HCT116 (cell line): ENCODE data around the gene TMEM271. TPM values are rescaled to one million over a fixed set of nuclear protein-coding genes. Genes with fewer than 3 reads are reported as not detected.

Experiments
- ATAC-seq: fragments of 200-7000 bp; cut with Tn5 transposase; 2 replicates; pipeline ENCODE4 v1.9.1; 2020; ENCODE audit warnings: mild to moderate bottlenecking, moderate library complexity
- BruUV-seq: library from RNA; stranded (reverse); fragments of 400-500 nt; replicated peaks from 2 replicates; lab custom pipeline; 2021; lab: Mats Ljungman, UMichigan
- CTCF ChIA-PET: fragments of 300-600 bp; sonication (Branson Sonifier 250); formaldehyde crosslinking; loops from one replicate; lab custom pipeline; 2021; ENCODE audit warnings: antibody characterized with exemption; lab: Charles Lee
- POLR2A ChIA-PET: fragments of 300-600, 350-600 bp; sonication (Branson Sonifier 250); formaldehyde crosslinking; loops from one replicate; lab custom pipeline; 2021; ENCODE audit warnings: antibody characterized with exemption; lab: Charles Lee
- RAD21 ChIA-PET, 2 experiments: fragments of 300-600 bp; sonication (Branson Sonifier 250); formaldehyde crosslinking; loops; one replicate each; lab custom pipeline; 2023; ENCODE audit warnings: low total read pairs in 2 of 2; ENCODE audit not compliant: uncharacterized antibody in 2 of 2, unreplicated experiment in 2 of 2, low non-redundant PET in 1 of 2; lab: Charles Lee
- DNase-seq: peaks from one replicate; pipeline ENCODE4 v3.0.0-alpha.2; 2010; ENCODE audit warnings: low read depth, low spot score
- H2AFZ ChIP-seq: fragments of 200-600 bp; shearing (Covaris generic), sonication (generic); 2 replicates; pipeline ENCODE4 v1.6.1; 2017; ENCODE audit warnings: low read depth, mixed run types, mixed read lengths, antibody characterized with exemption, low read length; ENCODE audit not compliant: poor library complexity, severe bottlenecking
- H3K27ac ChIP-seq: 2 replicates; pipeline ENCODE4 v1.5.1; 2012; ENCODE audit warnings: low read depth, low read length
- H3K27me3 ChIP-seq: fragments of 200-600 bp; sonication (generic); 2 replicates; pipeline ENCODE4 v1.6.1; 2016; ENCODE audit warnings: mixed run types, low read length, mixed read lengths; ENCODE audit not compliant: insufficient read depth
- H3K36me3 ChIP-seq, 2 experiments: fragments of 200-500 bp in 1 of 2; fragments of 200-600 bp in 1 of 2; sonication (Bioruptor generic) in 1 of 2; sonication (generic) in 1 of 2; 2 replicates each; pipeline versions ENCODE4 v1.5.1 to v1.6.1; 2014 to 2016; ENCODE audit warnings: low read length in 2 of 2, inconsistent platforms in 1 of 2, mixed read lengths in 1 of 2, mixed run types in 1 of 2; ENCODE audit not compliant: insufficient read depth in 2 of 2, control insufficient read depth in 1 of 2
- H3K4me1 ChIP-seq, 2 experiments: fragments of 200-600 bp in 1 of 2; sonication (generic) in 1 of 2; 2 replicates each; pipeline versions ENCODE4 v1.5.1 to v1.6.1; 2012 to 2017; ENCODE audit warnings: low read length in 2 of 2, inconsistent platforms in 1 of 2, mild to moderate bottlenecking in 1 of 2, mixed read lengths in 1 of 2, mixed run types in 1 of 2, moderate library complexity in 1 of 2; ENCODE audit not compliant: insufficient read depth in 2 of 2, control insufficient read depth in 1 of 2
- H3K4me2 ChIP-seq: fragments of 200-600 bp; sonication (generic); 2 replicates; pipeline ENCODE4 v1.6.1; 2017; ENCODE audit warnings: mixed run types, low read length, mixed read lengths
- H3K4me3 ChIP-seq, 2 experiments: fragments of 200-600 bp in 1 of 2; sonication (generic) in 1 of 2; replicated peaks in 1 of 2; 2 replicates each; pipeline ENCODE4 v1.5.1; 2011 to 2016; ENCODE audit warnings: low read length in 2 of 2, control low read depth in 1 of 2, low read depth in 1 of 2, mild to moderate bottlenecking in 1 of 2, mixed read lengths in 1 of 2, mixed run types in 1 of 2
- H3K79me2 ChIP-seq: fragments of 200-600 bp; sonication (generic); 2 replicates; pipeline ENCODE4 v1.6.1; 2017; ENCODE audit warnings: mild to moderate bottlenecking, mixed run types, low read length, moderate library complexity, mixed read lengths; ENCODE audit not compliant: insufficient read depth
- H3K9ac ChIP-seq: fragments of 200-600 bp; sonication (generic); 2 replicates; pipeline ENCODE4 v1.6.1; 2016; ENCODE audit warnings: low read length, mixed read lengths
- H3K9me2 ChIP-seq: fragments of 200-600 bp; sonication (generic), shearing (Covaris generic); 2 replicates; pipeline ENCODE4 v1.6.1; 2017; ENCODE audit warnings: mixed run types, mild to moderate bottlenecking, moderate library complexity; ENCODE audit not compliant: insufficient read depth
- H3K9me3 ChIP-seq, 2 experiments: fragments of 200-500 bp in 1 of 2; fragments of 200-600 bp in 1 of 2; sonication (Bioruptor generic) in 1 of 2; sonication (generic) in 1 of 2; 2 replicates each; pipeline ENCODE4 v1.6.1; 2014 to 2017; ENCODE audit warnings: low read length in 2 of 2, mixed read lengths in 2 of 2, inconsistent platforms in 1 of 2, low read depth in 1 of 2, mild to moderate bottlenecking in 1 of 2, mixed run types in 1 of 2, moderate library complexity in 1 of 2; ENCODE audit not compliant: control insufficient read depth in 1 of 2, insufficient read depth in 1 of 2
- H4K20me1 ChIP-seq: fragments of 200-600 bp; sonication (generic), shearing (Covaris generic); 2 replicates; pipeline ENCODE4 v1.6.1; 2017; ENCODE audit warnings: mixed run types, mild to moderate bottlenecking, moderate library complexity; ENCODE audit not compliant: insufficient read depth
- CTCF ChIP-seq, 3 experiments: fragments of 200-600 bp in 1 of 3; sonication (generic) in 1 of 3; IDR thresholded peaks in 2 of 3; conservative IDR thresholded peaks in 1 of 3; 2 replicates each; pipeline ENCODE4 v1.5.1; 2012 to 2017; ENCODE audit warnings: low read depth in 2 of 3, low read length in 2 of 3, antibody characterized with exemption in 1 of 3, borderline replicate concordance in 1 of 3, control low read depth in 1 of 3, mild to moderate bottlenecking in 1 of 3, mixed read lengths in 1 of 3, mixed run types in 1 of 3, moderate library complexity in 1 of 3; ENCODE audit not compliant: insufficient read depth in 1 of 3
- EZH2phosphoT487 ChIP-seq: fragments of 200-600 bp; IDR thresholded peaks from 2 replicates; pipeline ENCODE4 v1.6.1; 2018; ENCODE audit warnings: antibody characterized with exemption, borderline replicate concordance
- POLR2A ChIP-seq: IDR thresholded peaks from 2 replicates; pipeline ENCODE4 v1.7.0; 2011; ENCODE audit warnings: borderline replicate concordance; ENCODE audit not compliant: insufficient read depth, insufficient read length; ENCODE audit errors: extremely low read depth
- POLR2AphosphoS5 ChIP-seq: IDR thresholded peaks from 2 replicates; pipeline ENCODE4 v1.6.1; 2011; ENCODE audit warnings: mild to moderate bottlenecking, low read depth, low read length, moderate library complexity
- RAD21 ChIP-seq: IDR thresholded peaks from 2 replicates; pipeline ENCODE4 v1.6.1; 2012; ENCODE audit warnings: low read depth, mild to moderate bottlenecking
- TCF7L2 ChIP-seq: IDR thresholded peaks from 2 replicates; pipeline ENCODE4 v1.7.0; 2011; ENCODE audit warnings: borderline replicate concordance, inconsistent platforms; ENCODE audit not compliant: insufficient read depth, insufficient read length; ENCODE audit errors: extremely low read depth
- intact Hi-C: fragments of 100-400 bp; cut with micrococcal nuclease; formaldehyde crosslinking; loops from 2 replicates; pipeline ENCODE4 v1.10.0; 2022
- total RNA-seq: library from RNA; stranded (reverse); gene quantifications from one replicate; pipeline ENCODE4 v1.2.1, GENCODE V29; 2021; ENCODE audit not compliant: unreplicated experiment
- TF ChIP-seq, protein P1 (sequence below): IDR thresholded peaks from 2 replicates; pipeline ENCODE4 v1.6.1; 2011; ENCODE audit warnings: mild to moderate bottlenecking, low read length, moderate library complexity; ENCODE audit not compliant: insufficient replicate concordance; ENCODE audit errors: extremely low read depth

Gene TMEM271
- total RNA-seq, 1 experiment from 2014 or later = not detected

- TF ChIP-seq, protein P1, sequence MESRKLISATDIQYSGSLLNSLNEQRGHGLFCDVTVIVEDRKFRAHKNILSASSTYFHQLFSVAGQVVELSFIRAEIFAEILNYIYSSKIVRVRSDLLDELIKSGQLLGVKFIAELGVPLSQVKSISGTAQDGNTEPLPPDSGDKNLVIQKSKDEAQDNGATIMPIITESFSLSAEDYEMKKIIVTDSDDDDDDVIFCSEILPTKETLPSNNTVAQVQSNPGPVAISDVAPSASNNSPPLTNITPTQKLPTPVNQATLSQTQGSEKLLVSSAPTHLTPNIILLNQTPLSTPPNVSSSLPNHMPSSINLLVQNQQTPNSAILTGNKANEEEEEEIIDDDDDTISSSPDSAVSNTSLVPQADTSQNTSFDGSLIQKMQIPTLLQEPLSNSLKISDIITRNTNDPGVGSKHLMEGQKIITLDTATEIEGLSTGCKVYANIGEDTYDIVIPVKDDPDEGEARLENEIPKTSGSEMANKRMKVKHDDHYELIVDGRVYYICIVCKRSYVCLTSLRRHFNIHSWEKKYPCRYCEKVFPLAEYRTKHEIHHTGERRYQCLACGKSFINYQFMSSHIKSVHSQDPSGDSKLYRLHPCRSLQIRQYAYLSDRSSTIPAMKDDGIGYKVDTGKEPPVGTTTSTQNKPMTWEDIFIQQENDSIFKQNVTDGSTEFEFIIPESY = no peak
These were observed 40.7 kb downstream of the TMEM271 start (continued) for GRCh38 chr4:535181-535923.

DNA sequence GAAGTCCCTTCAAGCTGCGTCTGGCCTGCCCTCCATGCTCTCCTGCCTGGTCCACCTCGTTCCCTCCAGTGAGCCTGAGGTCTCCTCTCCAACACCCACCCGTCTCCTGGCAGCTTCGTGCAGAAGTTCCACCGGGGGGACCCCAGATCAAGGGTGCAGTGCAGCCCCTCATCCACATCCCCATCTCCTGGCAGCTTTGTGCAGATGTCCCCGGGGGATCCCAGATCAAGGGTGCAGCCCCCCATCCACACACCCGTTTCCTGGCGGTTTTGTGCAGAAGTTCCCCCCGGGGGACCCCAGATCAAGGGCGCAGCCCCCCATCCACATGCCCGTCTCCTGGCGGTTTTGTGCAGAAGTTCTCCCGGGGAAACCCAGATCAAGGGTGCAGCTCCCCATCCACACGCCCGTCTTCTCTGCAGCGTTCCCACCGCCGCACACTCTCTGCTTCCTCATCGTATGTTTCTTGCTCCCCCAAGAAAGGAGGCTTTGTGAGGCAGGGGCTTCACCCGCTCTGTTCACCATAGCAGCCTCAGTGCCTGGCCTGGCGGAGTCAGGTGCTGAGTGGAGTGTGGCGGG lies 41.4 kb downstream of the TMEM271 start:
- no peak overlapping the region for H3K4me2 ChIP-seq
- TF ChIP-seq CTCF (IDR thresholded peaks at IDR 0.05 in 2 of 3, conservative IDR thresholded peaks at IDR 0.05 in 1 of 3; ENCODE audit: borderline replicate concordance in 1 of 3, insufficient read depth in 1 of 3, low read depth in 2 of 3, low read length in 2 of 3) (no peak), POLR2AphosphoS5 (no peak), EZH2phosphoT487 (no peak), TCF7L2 (no peak), POLR2A (no peak), RAD21 (no peak)
- TF ChIP-seq, protein P1 = no peak
- no peak overlapping the region for H3K9ac ChIP-seq
- H3K9me3 ChIP-seq = no peaks in the 10 kb centered on the region
- H3K27ac ChIP-seq = no peak overlapping the region
- intact Hi-C loops = no loop called here
- BruUV-seq = no TSS peak
- no peaks in the 10 kb centered on the region for H3K9me2 ChIP-seq
- H3K36me3 ChIP-seq = peaks cover 0 to 13% of the 10 kb centered on the region in 2 experiments; a peak in 1 of 4 replicates
- ChIA-PET CTCF (no interaction called here), RAD21 (no interaction called here), POLR2A (no interaction called here)
- H4K20me1 ChIP-seq = no peaks in the 10 kb centered on the region
- no peak for ATAC-seq
- no peaks in the 10 kb centered on the region for H3K79me2 ChIP-seq
- no peak overlapping the region for H2AFZ ChIP-seq
- no peaks in the 10 kb centered on the region for H3K27me3 ChIP-seq
- DNase-seq = no peak
- no peaks in the 10 kb centered on the region for H3K4me1 ChIP-seq
- no peak overlapping the region for H3K4me3 ChIP-seq
